GM21515 (cell line): Measurements from ENCODE around the gene CRTC3.

Experiments used
- ATAC-seq: cut with Tn5 transposase; IDR thresholded peaks from one replicate; pipeline ENCODE4 v1.9.1; 2021; ENCODE audit not compliant: unreplicated experiment

CRTC3 gene

GRCh38 chr15:90519688-90520087, 10.0 kb upstream of the CRTC3 start:
- ATAC-seq, result no peak

- ATAC-seq, result no peak
Measured at GRCh38 chr15:90520365-90520764, 9.4 kb upstream of the CRTC3 start.

GRCh38 chr15:90523373-90523772, 6.3 kb upstream of the CRTC3 start:
- ATAC-seq, result no peak

- peak; percentile 80 for ATAC-seq
Measured at GRCh38 chr15:90524018-90524803, 5.5 kb upstream of the CRTC3 start.

- no peak for ATAC-seq
Measured at GRCh38 chr15:90529011-90529370, 732 bp upstream of the CRTC3 start.

- ATAC-seq, result peak; percentile 48
Measured at GRCh38 chr15:90530250-90531051, 728 bp downstream of the CRTC3 start.

GRCh38 chr15:90531147-90531546, 1.4 kb downstream of the CRTC3 start:
- ATAC-seq, result no peak

GRCh38 chr15:90535254-90535653, 5.5 kb downstream of the CRTC3 start:
- no peak for ATAC-seq

- no peak for ATAC-seq
Measured at GRCh38 chr15:90539789-90540188, 10.1 kb downstream of the CRTC3 start.

GRCh38 chr15:90540768-90541167, 11.0 kb downstream of the CRTC3 start:
- ATAC-seq, result no peak

GRCh38 chr15:90545095-90545494, 15.4 kb downstream of the CRTC3 start:
- ATAC-seq, result no peak

GRCh38 chr15:90547540-90547939, 17.8 kb downstream of the CRTC3 start:
- ATAC-seq, result no peak

- ATAC-seq, result no peak
Measured at GRCh38 chr15:90550919-90551318, 21.2 kb downstream of the CRTC3 start.

- no peak for ATAC-seq
Measured at GRCh38 chr15:90552162-90552928, 22.6 kb downstream of the CRTC3 start.

GRCh38 chr15:90552929-90553211, 23.1 kb downstream of the CRTC3 start:
- ATAC-seq, result no peak

- no peak for ATAC-seq
Measured at GRCh38 chr15:90553248-90553745, 23.6 kb downstream of the CRTC3 start.

GRCh38 chr15:90557186-90558084, 27.7 kb downstream of the CRTC3 start:
- ATAC-seq, result no peak

- no peak for ATAC-seq
Measured at GRCh38 chr15:90558171-90558573, 28.4 kb downstream of the CRTC3 start.

GRCh38 chr15:90559119-90559518, 29.4 kb downstream of the CRTC3 start:
- no peak for ATAC-seq

GRCh38 chr15:90560229-90560776, 30.6 kb downstream of the CRTC3 start:
- no peak for ATAC-seq
